Fibroblast of lung (primary cell): ENCODE results near the gene CHCHD2. TPM values are rescaled to one million over a fixed set of nuclear protein-coding genes. Genes with fewer than 3 reads are reported as not detected.
A peak's percentile ranks its signal among the peaks of the same experiment; 100 is the strongest.
"Not testable (repeated sequence)": the region's sequence is repeated elsewhere in the genome, so short reads cannot be mapped to it uniquely, and the experiment has no call there.

ENCODE experiments used
- DNase-seq, 2 donors: peaks; one replicate each; pipeline versions ENCODE4 v3.0.0 to v3.0.0-alpha.2; 2010; ENCODE audit warnings: low read depth in 2 of 2
- H2AFZ ChIP-seq: 2 replicates; pipeline ENCODE4 v1.5.1; 2012; ENCODE audit warnings: low read length, control low read depth, inconsistent platforms
- H3K27ac ChIP-seq: 2 replicates; pipeline ENCODE4 v1.5.1; 2011; ENCODE audit warnings: low read length, control low read depth; ENCODE audit not compliant: insufficient read depth
- H3K27me3 ChIP-seq: 2 replicates; pipeline ENCODE4 v1.5.1; 2011; ENCODE audit warnings: mild to moderate bottlenecking, low read length; ENCODE audit not compliant: control insufficient read depth, insufficient read depth
- H3K36me3 ChIP-seq: 2 replicates; pipeline ENCODE4 v1.5.1; 2011; ENCODE audit warnings: low read length; ENCODE audit not compliant: control insufficient read depth, insufficient read depth
- H3K4me1 ChIP-seq: 2 replicates; pipeline ENCODE4 v1.5.1; 2011; ENCODE audit warnings: low read length; ENCODE audit not compliant: control insufficient read depth, insufficient read depth; ENCODE audit errors: extremely low read depth
- H3K4me2 ChIP-seq: 2 replicates; pipeline ENCODE4 v1.5.1; 2011; ENCODE audit warnings: low read length, control low read depth; ENCODE audit not compliant: insufficient read depth; ENCODE audit errors: extremely low read depth
- H3K4me3 ChIP-seq, 4 experiments: fragments of 200-600 bp in 1 of 4; sonication (generic) in 1 of 4; replicated peaks in 1 of 4; 2 replicates each; pipeline ENCODE4 v1.5.1; 2011 to 2016; ENCODE audit warnings: low read length in 4 of 4, low read depth in 3 of 4, mild to moderate bottlenecking in 3 of 4, control low read depth in 2 of 4, inconsistent platforms in 1 of 4, mixed read lengths in 1 of 4; ENCODE audit not compliant: insufficient read depth in 1 of 4; ENCODE audit errors: control extremely low read depth in 1 of 4
- H3K79me2 ChIP-seq: 2 replicates; pipeline ENCODE4 v1.5.1; 2012; ENCODE audit warnings: mild to moderate bottlenecking, low read length, inconsistent platforms; ENCODE audit not compliant: control insufficient read depth, insufficient read depth
- H3K9ac ChIP-seq: 2 replicates; pipeline ENCODE4 v1.5.1; 2011; ENCODE audit warnings: mild to moderate bottlenecking, low read length, control low read depth; ENCODE audit not compliant: insufficient read depth
- H3K9me3 ChIP-seq: 2 replicates; pipeline ENCODE4 v1.5.1; 2012; ENCODE audit warnings: low read depth, low read length; ENCODE audit not compliant: control insufficient read depth, insufficient read depth
- H4K20me1 ChIP-seq: 2 replicates; pipeline ENCODE4 v1.5.1; 2011; ENCODE audit warnings: low read length; ENCODE audit not compliant: control insufficient read depth, insufficient read depth; ENCODE audit errors: extremely low read depth
- EZH2 ChIP-seq: IDR thresholded peaks from 2 replicates; pipeline ENCODE4 v1.5.1; 2012; ENCODE audit warnings: low read length, control low read depth, mild to moderate bottlenecking; ENCODE audit errors: missing control alignments
- polyA plus RNA-seq, 2 donors: library from polyadenylated mRNA; depleted of rRNA in 1 of 2; stranded (reverse) in 1 of 2; unstranded in 1 of 2; fragments of >200 nt; gene quantifications; 2 replicates each; pipeline ENCODE4 v1.2.1, GENCODE V29; 2011 to 2012; ENCODE audit warnings: missing spikeins in 1 of 2
- total RNA-seq: library from RNA; depleted of rRNA; stranded (reverse); fragments of >200 nt; gene quantifications from 2 replicates; pipeline ENCODE4 v1.2.1, GENCODE V29; 2014
- TF ChIP-seq, protein P1 (sequence below), 2 donors: IDR thresholded peaks in 1 of 2; conservative IDR thresholded peaks in 1 of 2; 1 replicate in 1 of 2; 2 replicates in 1 of 2; pipeline ENCODE4 v1.5.1; 2011 to 2012; ENCODE audit warnings: low read length in 2 of 2, control low read depth in 1 of 2, inconsistent platforms in 1 of 2, low read depth in 1 of 2, mild to moderate bottlenecking in 1 of 2

CHCHD2 gene
- total and polyA plus RNA-seq, 2 donors (not counting 1 experiment from before 2014, with no cell fraction given): 232 to 338 TPM

DNA sequence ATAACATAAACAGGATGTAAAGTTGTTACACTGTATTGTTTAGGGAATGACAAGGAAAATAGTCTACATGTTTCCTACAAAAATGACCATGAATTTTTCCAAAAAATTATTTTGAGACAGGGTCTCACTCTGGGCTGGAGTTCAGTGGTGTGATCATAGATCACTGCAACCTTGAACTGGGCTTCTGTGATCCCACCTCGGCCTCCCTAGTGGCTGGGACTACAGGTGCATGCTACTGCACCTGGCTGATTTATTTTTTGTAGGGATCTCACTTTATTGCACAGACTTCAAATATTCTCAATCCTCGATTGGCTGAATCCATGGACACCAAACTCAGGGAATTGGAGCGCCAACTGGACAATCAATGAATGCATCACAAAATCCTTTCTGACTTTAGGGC is 6.6 kb downstream of the CHCHD2 start:
- Histone ChIP-seq H2AFZ (no peak overlapping the region), H3K4me1 (peaks cover 2% of the 10 kb centered on the region), H4K20me1 (no peaks in the 10 kb centered on the region), H3K9me3 (no peaks in the 10 kb centered on the region), H3K4me2 (no peak overlapping the region), H3K79me2 (peaks cover 11% of the 10 kb centered on the region), H3K36me3 (peaks cover 8% of the 10 kb centered on the region), H3K4me3 (no peak overlapping the region), H3K27me3 (no peaks in the 10 kb centered on the region), H3K9ac (no peak overlapping the region), H3K27ac (no peak overlapping the region)
- DNase-seq: no peak
- TF ChIP-seq, protein P1, sequence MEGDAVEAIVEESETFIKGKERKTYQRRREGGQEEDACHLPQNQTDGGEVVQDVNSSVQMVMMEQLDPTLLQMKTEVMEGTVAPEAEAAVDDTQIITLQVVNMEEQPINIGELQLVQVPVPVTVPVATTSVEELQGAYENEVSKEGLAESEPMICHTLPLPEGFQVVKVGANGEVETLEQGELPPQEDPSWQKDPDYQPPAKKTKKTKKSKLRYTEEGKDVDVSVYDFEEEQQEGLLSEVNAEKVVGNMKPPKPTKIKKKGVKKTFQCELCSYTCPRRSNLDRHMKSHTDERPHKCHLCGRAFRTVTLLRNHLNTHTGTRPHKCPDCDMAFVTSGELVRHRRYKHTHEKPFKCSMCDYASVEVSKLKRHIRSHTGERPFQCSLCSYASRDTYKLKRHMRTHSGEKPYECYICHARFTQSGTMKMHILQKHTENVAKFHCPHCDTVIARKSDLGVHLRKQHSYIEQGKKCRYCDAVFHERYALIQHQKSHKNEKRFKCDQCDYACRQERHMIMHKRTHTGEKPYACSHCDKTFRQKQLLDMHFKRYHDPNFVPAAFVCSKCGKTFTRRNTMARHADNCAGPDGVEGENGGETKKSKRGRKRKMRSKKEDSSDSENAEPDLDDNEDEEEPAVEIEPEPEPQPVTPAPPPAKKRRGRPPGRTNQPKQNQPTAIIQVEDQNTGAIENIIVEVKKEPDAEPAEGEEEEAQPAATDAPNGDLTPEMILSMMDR (conservative IDR thresholded peaks at IDR 0.05 in 1 of 2, IDR thresholded peaks at IDR 0.05 in 1 of 2; ENCODE audit: low read depth in 1 of 2, low read length in 2 of 2): no peak
- no peak for TF ChIP-seq EZH2

DNA sequence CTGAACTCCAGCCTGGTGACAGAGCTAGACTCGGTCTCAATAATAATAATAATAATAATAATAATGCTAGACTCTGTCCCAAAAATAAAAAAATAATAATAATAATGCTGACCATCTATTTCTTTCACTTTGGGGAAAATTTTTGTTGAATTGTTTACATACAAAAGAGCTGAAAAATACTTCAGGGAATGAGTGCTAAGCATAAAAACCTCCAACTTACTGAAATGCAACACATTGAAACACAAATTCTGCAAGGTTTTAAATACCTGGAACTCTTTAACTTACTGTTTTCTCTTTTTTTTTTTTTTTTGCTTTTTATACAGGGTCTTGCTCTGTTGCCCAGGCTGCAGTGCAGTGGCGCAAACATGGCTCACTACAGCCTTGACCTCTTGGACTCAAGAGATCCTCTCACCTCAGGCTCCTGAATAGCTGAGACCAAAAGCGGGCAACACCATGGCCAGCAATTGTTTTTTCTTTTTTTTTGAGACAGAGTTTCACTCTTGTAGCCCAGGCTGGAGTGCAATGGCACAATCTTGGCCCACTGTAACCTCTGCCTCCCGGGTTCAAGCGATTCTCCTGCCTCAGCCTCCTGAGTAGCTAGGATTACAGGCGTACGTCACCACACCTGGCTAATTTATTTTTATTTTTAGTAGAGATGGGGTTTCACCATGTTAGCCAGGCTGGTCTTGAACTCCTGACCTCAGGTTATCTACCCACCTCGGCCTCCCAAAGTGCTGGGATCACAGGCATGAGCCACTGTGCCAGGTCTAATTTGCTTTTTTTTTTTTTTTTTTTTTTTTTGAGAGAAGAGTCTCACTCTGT is 7.9 kb downstream of the CHCHD2 start:
- DNase-seq, H3K27me3 ChIP-seq, H3K9ac ChIP-seq, H4K20me1 ChIP-seq, H2AFZ ChIP-seq, H3K79me2 ChIP-seq, H3K9me3 ChIP-seq, H3K4me3 ChIP-seq, H3K36me3 ChIP-seq, H3K4me1 ChIP-seq: not testable (repeated sequence)
- peak overlapping the region; percentile 5 for H3K27ac ChIP-seq
- H3K4me2 ChIP-seq: peak overlapping the region; percentile 5

DNA sequence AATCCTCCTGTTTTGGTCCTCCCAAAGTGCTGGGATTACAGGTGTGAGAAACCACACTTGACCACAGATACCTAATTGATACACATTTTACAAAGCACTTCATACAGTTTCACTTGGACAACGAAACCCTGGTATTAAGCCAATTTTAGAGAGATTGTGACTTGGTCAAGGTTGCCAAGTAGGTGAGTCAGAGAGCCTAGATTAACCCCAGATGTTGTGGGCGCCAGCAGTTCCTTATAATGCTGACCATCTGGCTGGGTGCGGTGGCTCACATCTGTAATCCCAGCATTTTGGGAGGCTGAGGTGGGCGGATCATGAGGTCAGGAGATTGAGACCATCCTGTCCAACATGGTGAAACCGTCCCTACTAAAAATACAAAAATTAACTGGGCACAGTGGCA is 8.6 kb downstream of the CHCHD2 start:
- H3K4me2 ChIP-seq: peak overlapping the region; percentile 51

More for the DNA sequence above, 8.6 kb downstream of the CHCHD2 start:
- Histone ChIP-seq H2AFZ (no peak overlapping the region), H3K27ac (peak overlapping the region; percentile 27), H3K9ac (no peak overlapping the region), H3K4me3 (no peak overlapping the region), H4K20me1 (no peaks in the 10 kb centered on the region), H3K9me3 (no peaks in the 10 kb centered on the region), H3K79me2 (no peaks in the 10 kb centered on the region), H3K36me3 (peaks cover 3% of the 10 kb centered on the region), H3K4me1 (peaks cover 4% of the 10 kb centered on the region), H3K27me3 (no peaks in the 10 kb centered on the region)
- TF ChIP-seq EZH2: no peak
- TF ChIP-seq, protein P1 (conservative IDR thresholded peaks at IDR 0.05 in 1 of 2, IDR thresholded peaks at IDR 0.05 in 1 of 2; ENCODE audit: low read depth in 1 of 2, low read length in 2 of 2): no peak
- peak; percentile 80 to 91 for DNase-seq
